Common myeloid progenitor, CD34-positive (primary cell): ENCODE results near the gene PPP2R5C.

Experiments used
- CTCF ChIA-PET: fragments of 350-600 bp; sonication (Branson Sonifier 250); formaldehyde crosslinking; loops from one replicate; lab custom pipeline; 2021; ENCODE audit warnings: antibody characterized with exemption; lab: Charles Lee
- POLR2A ChIA-PET: fragments of 350-600 bp; sonication (Branson Sonifier 250); formaldehyde crosslinking; loops from one replicate; lab custom pipeline; 2021; ENCODE audit warnings: antibody characterized with exemption; lab: Charles Lee
- DNase-seq, 3 donors: peaks; one replicate each; pipeline versions ENCODE4 v3.0.0 to v3.0.0-alpha.2; 2013
- H3K27ac ChIP-seq, 2 experiments: 1 replicate in 1 of 2; 2 replicates in 1 of 2; pipeline ENCODE4 v1.7.0; 2013; ENCODE audit warnings: inconsistent platforms in 2 of 2, low read length in 2 of 2, mild to moderate bottlenecking in 2 of 2, low read depth in 1 of 2, moderate library complexity in 1 of 2; ENCODE audit not compliant: severe bottlenecking in 2 of 2, insufficient read depth in 1 of 2, poor library complexity in 1 of 2
- H3K27me3 ChIP-seq, 5 experiments: replicated peaks in 2 of 5; 1 replicate in 3 of 5; 2 replicates in 2 of 5; pipeline versions ENCODE4 v1.6.1 to v1.7.0; 2013; ENCODE audit warnings: low read length in 4 of 5, mild to moderate bottlenecking in 2 of 5, moderate library complexity in 2 of 5, inconsistent platforms in 1 of 5; ENCODE audit not compliant: insufficient read depth in 5 of 5, control insufficient read depth in 4 of 5
- H3K36me3 ChIP-seq, 4 experiments: 1 replicate in 2 of 4; 2 replicates in 2 of 4; pipeline versions ENCODE4 v1.6.1 to v1.7.0; 2013; ENCODE audit warnings: low read length in 3 of 4, control low read depth in 1 of 4, mild to moderate bottlenecking in 1 of 4; ENCODE audit not compliant: control insufficient read depth in 4 of 4, insufficient read depth in 4 of 4
- H3K4me1 ChIP-seq, 4 experiments: 1 replicate in 3 of 4; 2 replicates in 1 of 4; pipeline versions ENCODE4 v1.6.1 to v1.7.1; 2013; ENCODE audit warnings: low read length in 3 of 4, mild to moderate bottlenecking in 3 of 4, control low read depth in 1 of 4, inconsistent platforms in 1 of 4, moderate library complexity in 1 of 4; ENCODE audit not compliant: control insufficient read depth in 4 of 4, insufficient read depth in 4 of 4; ENCODE audit errors: control extremely low read depth in 1 of 4
- H3K4me3 ChIP-seq, 7 experiments: 1 replicate in 4 of 7; 2 replicates in 3 of 7; pipeline versions ENCODE4 v1.5.1 to v1.7.0; 2013; ENCODE audit warnings: mild to moderate bottlenecking in 7 of 7, low read length in 6 of 7, moderate library complexity in 6 of 7, inconsistent platforms in 2 of 7, low read depth in 2 of 7, control low read depth in 1 of 7; ENCODE audit not compliant: insufficient read depth in 4 of 7, control insufficient read depth in 1 of 7; ENCODE audit errors: extremely low read depth in 1 of 7
- H3K9me3 ChIP-seq, 5 experiments: 1 replicate in 4 of 5; 2 replicates in 1 of 5; pipeline versions ENCODE4 v1.6.1 to v1.7.1; 2013; ENCODE audit warnings: low read length in 4 of 5, mild to moderate bottlenecking in 2 of 5, inconsistent platforms in 1 of 5, low read depth in 1 of 5, moderate library complexity in 1 of 5; ENCODE audit not compliant: control insufficient read depth in 4 of 5, insufficient read depth in 2 of 5; ENCODE audit errors: control extremely low read depth in 1 of 5
- WGBS: methylation state at CpG from one replicate; pipeline ENCODE4 v1.1.5; 2013; ENCODE audit not compliant: insufficient coverage; 5-methylcytosine and 5-hydroxymethylcytosine counted together

The PPP2R5C gene

GRCh38 chr14:101758913-101759593 lies 2.5 kb upstream of the PPP2R5C start:
- POLR2A ChIA-PET = no interaction called here
- H3K9me3 ChIP-seq = peaks cover 0 to 5% (median 0%) of the 10 kb centered on the region in 5 experiments
- peaks cover 0 to 15% (median 12%) of the 10 kb centered on the region in 4 experiments for H3K4me1 ChIP-seq
- CTCF ChIA-PET = interaction anchor here (2.3 kb wide), 1 partner anchor 12 kb away, joined by 10 read pairs; no protein-coding TSS in a partner anchor
- no peak for DNase-seq
- H3K27me3 ChIP-seq = peaks cover 0 to 60% (median 17%) of the 10 kb centered on the region in 5 experiments
- H3K4me3 ChIP-seq = no peak overlapping the region
- no peak overlapping the region for H3K27ac ChIP-seq
- H3K36me3 ChIP-seq = no peaks in the 10 kb centered on the region
- WGBS = 84% methylated on average over 15 of the region's 16 CpGs

GRCh38 chr14:101760138-101761011 lies 1.1 kb upstream of the PPP2R5C start:
- Histone ChIP-seq H3K27me3 (peaks cover 0 to 49% (median 20%) of the 10 kb centered on the region in 5 experiments), H3K4me3 (peak overlapping the region in 3 of 7 experiments; percentile 27 to 95 (median 36)), H3K4me1 (peaks cover 0 to 15% (median 12%) of the 10 kb centered on the region in 4 experiments), H3K9me3 (no peaks in the 10 kb centered on the region), H3K27ac (no peak overlapping the region), H3K36me3 (no peaks in the 10 kb centered on the region)
- POLR2A ChIA-PET = no interaction called here
- CTCF ChIA-PET = interaction anchor here (1.3 to 2.3 kb wide), 2 partner anchors 10 to 53 kb away, joined by 3 to 10 read pairs; no protein-coding TSS in a partner anchor
- 4% methylated on average over 27 of the region's 63 CpGs for WGBS
- peak; percentile 96 to 97 (median 97) for DNase-seq

GRCh38 chr14:101761881-101762529 lies 496 bp downstream of the PPP2R5C start:
- no peak for DNase-seq
- CTCF ChIA-PET = interaction anchor here (0.8 to 1.7 kb wide), 5 partner anchors 9 to 199 kb away, joined by 3 to 11 read pairs (median 3); no protein-coding TSS in a partner anchor
- WGBS = under 1% methylated on average over 39 of the region's 72 CpGs

GRCh38 chr14:101762530-101763101 lies 1.1 kb downstream of the PPP2R5C start:
- Histone ChIP-seq H3K27me3 (peaks cover 0 to 31% (median 21%) of the 10 kb centered on the region in 5 experiments), H3K9me3 (no peaks in the 10 kb centered on the region), H3K27ac (peak overlapping the region in 1 of 2 experiments; percentile 34), H3K4me1 (peaks cover 0 to 15% (median 12%) of the 10 kb centered on the region in 4 experiments), H3K4me3 (peak overlapping the region in 5 of 7 experiments; percentile 47 to 77 (median 69)), H3K36me3 (no peaks in the 10 kb centered on the region)
- POLR2A ChIA-PET = interaction anchor here (1.2 kb wide), 1 partner anchor 8 kb away, joined by 7 read pairs; no protein-coding TSS in a partner anchor
- CTCF ChIA-PET = interaction anchor here (0.6 to 1.7 kb wide), 7 partner anchors 8 to 1287 kb away, joined by 3 to 11 read pairs (median 3); no protein-coding TSS in a partner anchor
- 100% methylated on average over 1 of the region's 4 CpGs for WGBS
- DNase-seq = no peak

More at GRCh38 chr14:101761881-101762529, 496 bp downstream of the PPP2R5C start:
- POLR2A ChIA-PET = interaction anchor here (1.2 kb wide), 1 partner anchor 9 kb away, joined by 7 read pairs; no protein-coding TSS in a partner anchor
- H3K27ac ChIP-seq = peak overlapping the region in 1 of 2 experiments; percentile 14
- H3K4me1 ChIP-seq = peaks cover 0 to 15% (median 12%) of the 10 kb centered on the region in 4 experiments
- peak overlapping the region; percentile 47 to 77 (median 63) for H3K4me3 ChIP-seq
- no peaks in the 10 kb centered on the region for H3K36me3 ChIP-seq
- no peaks in the 10 kb centered on the region for H3K9me3 ChIP-seq
- H3K27me3 ChIP-seq = peaks cover 0 to 37% (median 21%) of the 10 kb centered on the region in 5 experiments

GRCh38 chr14:101763941-101764709 lies 2.6 kb downstream of the PPP2R5C start:
- WGBS = 91% methylated on average over 10 of the region's 10 CpGs
- CTCF ChIA-PET = interaction anchor here (0.6 to 1.1 kb wide), 5 partner anchors 57 to 262 kb away, joined by 3 to 4 read pairs (median 3); no protein-coding TSS in a partner anchor
- DNase-seq = no peak

More at GRCh38 chr14:101763941-101764709, 2.6 kb downstream of the PPP2R5C start:
- Histone ChIP-seq H3K27me3 (peaks cover 0 to 21% (median 16%) of the 10 kb centered on the region in 5 experiments), H3K4me1 (peaks cover 0 to 15% (median 12%) of the 10 kb centered on the region in 4 experiments), H3K36me3 (no peaks in the 10 kb centered on the region), H3K9me3 (no peaks in the 10 kb centered on the region), H3K4me3 (no peak overlapping the region), H3K27ac (no peak overlapping the region)
- POLR2A ChIA-PET = no interaction called here
